ENCODE results near the gene FAM136A. TPM values are rescaled to one million over a fixed set of nuclear protein-coding genes. Genes with fewer than 3 reads are reported as not detected.
"Not testable (repeated sequence)": the region's sequence is repeated elsewhere in the genome, so short reads cannot be mapped to it uniquely, and the experiment has no call there.

FAM136A gene
- total RNA-seq, 1 experiment from 2014 or later, result 85.9 TPM

GRCh38 chr2:70305531-70305930 is 3.7 kb upstream of the FAM136A start:
- peaks cover 1% of the 10 kb centered on the region; the same call in 1 of the 2 replicates for H3K36me3 ChIP-seq (ENCODE audit: insufficient read depth, low read length)
- H3K9me3 ChIP-seq (ENCODE audit: low read length), result peaks cover 8% of the 10 kb centered on the region
- no peak overlapping the region for H3K4me3 ChIP-seq (ENCODE audit: low read length)
- DNase-seq, result no peak
- no peaks in the 10 kb centered on the region for H3K9me2 ChIP-seq (replicated peaks; ENCODE audit: insufficient read depth, low read length)
- no peak overlapping the region for H3K27ac ChIP-seq (ENCODE audit: low read length)
- peaks cover 13% of the 10 kb centered on the region for H3K79me2 ChIP-seq (ENCODE audit: low read length)
- no peak overlapping the region for H3K9ac ChIP-seq (ENCODE audit: low read length)
- H3K27me3 ChIP-seq (ENCODE audit: low read length), result no peaks in the 10 kb centered on the region
- H3K4me2 ChIP-seq (ENCODE audit: low read depth, low read length, poor library complexity, severe bottlenecking), result no peak overlapping the region
- H2AFZ ChIP-seq (ENCODE audit: low read length), result no peak overlapping the region
- H4K20me1 ChIP-seq (ENCODE audit: insufficient read depth, low read depth, low read length), result no peaks in the 10 kb centered on the region
- peaks cover 6% of the 10 kb centered on the region for H3K4me1 ChIP-seq (ENCODE audit: low read length)

GRCh38 chr2:70304498-70304897 is 2.6 kb upstream of the FAM136A start:
- Histone ChIP-seq H2AFZ (ENCODE audit: low read length) (no peak overlapping the region), H3K27ac (ENCODE audit: low read length) (no peak overlapping the region), H3K36me3 (ENCODE audit: insufficient read depth, low read length) (peaks cover 8% of the 10 kb centered on the region; the same call in 1 of the 2 replicates), H3K9ac (ENCODE audit: low read length) (no peak overlapping the region), H3K4me1 (ENCODE audit: low read length) (peaks cover 8% of the 10 kb centered on the region), H3K4me2 (ENCODE audit: low read depth, low read length, poor library complexity, severe bottlenecking) (no peak overlapping the region), H3K4me3 (ENCODE audit: low read length) (no peak overlapping the region), H3K79me2 (ENCODE audit: low read length) (peaks cover 19% of the 10 kb centered on the region), H3K9me3 (ENCODE audit: low read length) (peaks cover 8% of the 10 kb centered on the region), H4K20me1 (ENCODE audit: insufficient read depth, low read depth, low read length) (no peaks in the 10 kb centered on the region), H3K27me3 (ENCODE audit: low read length) (no peaks in the 10 kb centered on the region), H3K9me2 (replicated peaks; ENCODE audit: insufficient read depth, low read length) (no peaks in the 10 kb centered on the region)
- no peak for DNase-seq

GRCh38 chr2:70303186-70303585 is 1.3 kb upstream of the FAM136A start:
- Histone ChIP-seq H2AFZ (ENCODE audit: low read length) (no peak overlapping the region), H3K27ac (ENCODE audit: low read length) (no peak overlapping the region), H3K4me1 (ENCODE audit: low read length) (peaks cover 8% of the 10 kb centered on the region), H3K9me3 (ENCODE audit: low read length) (peaks cover 8% of the 10 kb centered on the region), H3K4me3 (ENCODE audit: low read length) (no peak overlapping the region), H3K9ac (ENCODE audit: low read length) (no peak overlapping the region), H3K36me3 (ENCODE audit: insufficient read depth, low read length) (peaks cover 20% of the 10 kb centered on the region), H4K20me1 (ENCODE audit: insufficient read depth, low read depth, low read length) (no peaks in the 10 kb centered on the region), H3K4me2 (ENCODE audit: low read depth, low read length, poor library complexity, severe bottlenecking) (no peak overlapping the region), H3K27me3 (ENCODE audit: low read length) (no peaks in the 10 kb centered on the region), H3K9me2 (replicated peaks; ENCODE audit: insufficient read depth, low read length) (no peaks in the 10 kb centered on the region), H3K79me2 (ENCODE audit: low read length) (peaks cover 23% of the 10 kb centered on the region)
- no peak for DNase-seq

GRCh38 chr2:70302195-70302546 is 304 bp upstream of the FAM136A start:
- H4K20me1 ChIP-seq (ENCODE audit: insufficient read depth, low read depth, low read length); H3K9ac ChIP-seq (ENCODE audit: low read length); DNase-seq; H2AFZ ChIP-seq (ENCODE audit: low read length); H3K4me1 ChIP-seq (ENCODE audit: low read length); H3K27me3 ChIP-seq (ENCODE audit: low read length); H3K9me3 ChIP-seq (ENCODE audit: low read length); H3K27ac ChIP-seq (ENCODE audit: low read length); H3K9me2 ChIP-seq (replicated peaks; ENCODE audit: insufficient read depth, low read length): not testable (repeated sequence)
- Histone ChIP-seq H3K36me3 (ENCODE audit: insufficient read depth, low read length) (peaks cover 21% of the 10 kb centered on the region), H3K79me2 (ENCODE audit: low read length) (peaks cover 23% of the 10 kb centered on the region), H3K4me2 (ENCODE audit: low read depth, low read length, poor library complexity, severe bottlenecking) (peak overlapping the region; percentile 89), H3K4me3 (ENCODE audit: low read length) (peak overlapping the region; percentile 86; the same call in 1 of the 2 replicates)

- Histone ChIP-seq H3K9me2 (replicated peaks; ENCODE audit: insufficient read depth, low read length) (no peaks in the 10 kb centered on the region), H3K4me2 (ENCODE audit: low read depth, low read length, poor library complexity, severe bottlenecking) (peak overlapping the region; percentile 89), H2AFZ (ENCODE audit: low read length) (peak overlapping the region; percentile 74), H3K4me3 (ENCODE audit: low read length) (peak overlapping the region; percentile 86), H4K20me1 (ENCODE audit: insufficient read depth, low read depth, low read length) (no peaks in the 10 kb centered on the region), H3K27me3 (ENCODE audit: low read length) (no peaks in the 10 kb centered on the region), H3K4me1 (ENCODE audit: low read length) (peaks cover 8% of the 10 kb centered on the region), H3K9ac (ENCODE audit: low read length) (peak overlapping the region; percentile 95), H3K27ac (ENCODE audit: low read length) (peak overlapping the region; percentile 65), H3K79me2 (ENCODE audit: low read length) (peaks cover 23% of the 10 kb centered on the region), H3K9me3 (ENCODE audit: low read length) (peaks cover 8% of the 10 kb centered on the region), H3K36me3 (ENCODE audit: insufficient read depth, low read length) (peaks cover 28% of the 10 kb centered on the region)
- no peak for DNase-seq
Observed at GRCh38 chr2:70300771-70301343, 1.0 kb downstream of the FAM136A start.

GRCh38 chr2:70297828-70298227 is 4.0 kb downstream of the FAM136A start:
- not testable (repeated sequence) for H3K4me3 ChIP-seq (ENCODE audit: low read length); H4K20me1 ChIP-seq (ENCODE audit: insufficient read depth, low read depth, low read length); H3K27ac ChIP-seq (ENCODE audit: low read length); H2AFZ ChIP-seq (ENCODE audit: low read length); H3K27me3 ChIP-seq (ENCODE audit: low read length); H3K4me2 ChIP-seq (ENCODE audit: low read depth, low read length, poor library complexity, severe bottlenecking); H3K9ac ChIP-seq (ENCODE audit: low read length); H3K9me2 ChIP-seq (replicated peaks; ENCODE audit: insufficient read depth, low read length); H3K9me3 ChIP-seq (ENCODE audit: low read length)
- peaks cover 34% of the 10 kb centered on the region for H3K79me2 ChIP-seq (ENCODE audit: low read length)
- peaks cover 17% of the 10 kb centered on the region for H3K4me1 ChIP-seq (ENCODE audit: low read length)
- peak; percentile 74 for DNase-seq
- peaks cover 28% of the 10 kb centered on the region for H3K36me3 ChIP-seq (ENCODE audit: insufficient read depth, low read length)

GRCh38 chr2:70283500-70284191 is 18.2 kb downstream of the FAM136A start:
- no peaks in the 10 kb centered on the region for H3K9me2 ChIP-seq (replicated peaks; ENCODE audit: insufficient read depth, low read length)
- peaks cover 61% of the 10 kb centered on the region for H3K79me2 ChIP-seq (ENCODE audit: low read length)
- H4K20me1 ChIP-seq (ENCODE audit: insufficient read depth, low read depth, low read length), result peaks cover 28% of the 10 kb centered on the region
- peaks cover 76% of the 10 kb centered on the region for H3K36me3 ChIP-seq (ENCODE audit: insufficient read depth, low read length)
- H2AFZ ChIP-seq (ENCODE audit: low read length), result no peak overlapping the region
- H3K4me2 ChIP-seq (ENCODE audit: low read depth, low read length, poor library complexity, severe bottlenecking), result no peak overlapping the region
- H3K4me1 ChIP-seq (ENCODE audit: low read length), result peaks cover 7% of the 10 kb centered on the region; the same call in 1 of the 2 replicates
- no peak overlapping the region for H3K4me3 ChIP-seq (ENCODE audit: low read length)
- no peak for DNase-seq
- no peaks in the 10 kb centered on the region for H3K9me3 ChIP-seq (ENCODE audit: low read length)
- no peak overlapping the region for H3K9ac ChIP-seq (ENCODE audit: low read length)
- no peaks in the 10 kb centered on the region for H3K27me3 ChIP-seq (ENCODE audit: low read length)
- H3K27ac ChIP-seq (ENCODE audit: low read length), result no peak overlapping the region

- Histone ChIP-seq H4K20me1 (ENCODE audit: insufficient read depth, low read depth, low read length) (peaks cover 19% of the 10 kb centered on the region), H3K9ac (ENCODE audit: low read length) (no peak overlapping the region), H3K79me2 (ENCODE audit: low read length) (peaks cover 49% of the 10 kb centered on the region)
Observed at GRCh38 chr2:70282439-70282838, 19.4 kb downstream of the FAM136A start.

More at GRCh38 chr2:70282439-70282838, 19.4 kb downstream of the FAM136A start:
- Histone ChIP-seq H3K4me2 (ENCODE audit: low read depth, low read length, poor library complexity, severe bottlenecking) (no peak overlapping the region), H3K4me1 (ENCODE audit: low read length) (no peaks in the 10 kb centered on the region), H3K36me3 (ENCODE audit: insufficient read depth, low read length) (peaks cover 64% of the 10 kb centered on the region), H3K9me3 (ENCODE audit: low read length) (no peaks in the 10 kb centered on the region), H3K4me3 (ENCODE audit: low read length) (no peak overlapping the region), H2AFZ (ENCODE audit: low read length) (no peak overlapping the region), H3K27me3 (ENCODE audit: low read length) (no peaks in the 10 kb centered on the region), H3K27ac (ENCODE audit: low read length) (no peak overlapping the region), H3K9me2 (replicated peaks; ENCODE audit: insufficient read depth, low read length) (no peaks in the 10 kb centered on the region)
- DNase-seq, result no peak

Data from Karpas-422 (cell line).